ENCODE data around the gene GNAI3. TPM values are rescaled to one million over a fixed set of nuclear protein-coding genes. Genes with fewer than 3 reads are reported as not detected.

GNAI3 gene
- total and polyA plus RNA-seq, 2 of the 13 experiments (the other 11 are each of a cell fraction or from before 2014, with no cell fraction given): 4.3 to 9.0 TPM

DNA sequence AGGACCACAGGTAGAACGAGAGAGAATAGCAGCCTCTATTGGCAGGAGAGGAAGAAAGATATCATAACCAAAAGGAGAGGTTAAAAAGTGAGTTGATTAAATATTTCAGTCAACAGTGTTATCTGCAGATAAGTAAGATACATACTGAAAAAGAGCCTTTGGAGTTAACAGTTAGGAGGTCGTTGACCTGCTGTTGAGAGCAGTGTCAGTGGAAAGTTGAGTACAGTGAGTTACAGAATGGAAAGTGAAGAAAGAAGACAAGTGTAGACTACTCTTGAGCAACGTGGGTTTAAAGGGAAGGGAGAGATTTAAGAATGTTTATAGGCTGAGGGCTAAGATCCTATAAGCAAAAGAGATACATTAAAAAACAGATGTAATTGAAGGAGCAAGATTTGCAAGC is 40.8 kb downstream of the GNAI3 start:
- Histone ChIP-seq H3K4me1 (ENCODE audit: insufficient read depth, low read length) (peaks cover 46% of the 10 kb centered on the region), H2AFZ (ENCODE audit: low read length) (no peak overlapping the region), H3K27ac (ENCODE audit: extremely low read length, insufficient read depth, low read length) (no peak overlapping the region), H4K20me1 (ENCODE audit: insufficient read depth, low read length) (no peaks in the 10 kb centered on the region), H3K27me3 (ENCODE audit: control insufficient read depth in 1 of 2, insufficient read depth in 2 of 2, low read length in 2 of 2) (no peaks in the 10 kb centered on the region; a peak in 1 of 5 replicates), H3K4me2 (ENCODE audit: low read depth, low read length) (no peak overlapping the region), H3K9me3 (ENCODE audit: low read length) (no peaks in the 10 kb centered on the region), H3K9ac (ENCODE audit: insufficient read depth, low read depth, low read length) (no peak overlapping the region), H3K79me2 (ENCODE audit: insufficient read depth, low read length) (no peaks in the 10 kb centered on the region), H3K36me3 (replicated peaks in 1 of 2; ENCODE audit: control insufficient read depth in 1 of 2, insufficient read depth in 2 of 2, low read length in 2 of 2) (peaks cover 18 to 43% of the 10 kb centered on the region in 2 experiments), H3K4me3 (replicated peaks in 1 of 3; ENCODE audit: insufficient read depth in 1 of 3, low read depth in 2 of 3, low read length in 3 of 3) (no peak overlapping the region)
- no peak for FAIRE-seq
- no peak for ATAC-seq
- in situ Hi-C loops (cut with HindIII; ENCODE audit: extremely low pct_ligation_motif_present, low pct_unique_long_range_greater_than_20kb): no loop called here
- intact Hi-C loops (cut with micrococcal nuclease; ENCODE audit: unreplicated experiment): loop anchor here (5.0 kb wide), 1 partner anchor 42 kb away; the partner anchor contains the start of gene GNAI3
- 60% methylated on average over 3 of the region's 3 CpGs for WGBS (ENCODE audit: low lambda C conversion rate)
- no peak for DNase-seq (ENCODE audit: low spot score)
- ChIA-PET CTCF (ENCODE audit: low intra/inter-chr PET ratio, low total read pairs) (no interaction called here), POLR2A (no interaction called here)
- no TSS peak for BruUV-seq (replicated peaks)
- no peak for TF ChIP-seq ZNF121 (CRISPR knock-in tag; IDR thresholded peaks at IDR 0.05)
- TF ChIP-seq MED1 (CRISPR knock-in tag; IDR thresholded peaks at IDR 0.05): peak; percentile 23; the same call in 1 of the 2 replicates
- no peak for TF ChIP-seq ZFP37 (CRISPR knock-in tag; IDR thresholded peaks at IDR 0.05; ENCODE audit: borderline replicate concordance)
- peak; percentile 67 for TF ChIP-seq RXRB (CRISPR knock-in tag; IDR thresholded peaks at IDR 0.05; ENCODE audit: borderline replicate concordance)
- TF ChIP-seq, protein P1, sequence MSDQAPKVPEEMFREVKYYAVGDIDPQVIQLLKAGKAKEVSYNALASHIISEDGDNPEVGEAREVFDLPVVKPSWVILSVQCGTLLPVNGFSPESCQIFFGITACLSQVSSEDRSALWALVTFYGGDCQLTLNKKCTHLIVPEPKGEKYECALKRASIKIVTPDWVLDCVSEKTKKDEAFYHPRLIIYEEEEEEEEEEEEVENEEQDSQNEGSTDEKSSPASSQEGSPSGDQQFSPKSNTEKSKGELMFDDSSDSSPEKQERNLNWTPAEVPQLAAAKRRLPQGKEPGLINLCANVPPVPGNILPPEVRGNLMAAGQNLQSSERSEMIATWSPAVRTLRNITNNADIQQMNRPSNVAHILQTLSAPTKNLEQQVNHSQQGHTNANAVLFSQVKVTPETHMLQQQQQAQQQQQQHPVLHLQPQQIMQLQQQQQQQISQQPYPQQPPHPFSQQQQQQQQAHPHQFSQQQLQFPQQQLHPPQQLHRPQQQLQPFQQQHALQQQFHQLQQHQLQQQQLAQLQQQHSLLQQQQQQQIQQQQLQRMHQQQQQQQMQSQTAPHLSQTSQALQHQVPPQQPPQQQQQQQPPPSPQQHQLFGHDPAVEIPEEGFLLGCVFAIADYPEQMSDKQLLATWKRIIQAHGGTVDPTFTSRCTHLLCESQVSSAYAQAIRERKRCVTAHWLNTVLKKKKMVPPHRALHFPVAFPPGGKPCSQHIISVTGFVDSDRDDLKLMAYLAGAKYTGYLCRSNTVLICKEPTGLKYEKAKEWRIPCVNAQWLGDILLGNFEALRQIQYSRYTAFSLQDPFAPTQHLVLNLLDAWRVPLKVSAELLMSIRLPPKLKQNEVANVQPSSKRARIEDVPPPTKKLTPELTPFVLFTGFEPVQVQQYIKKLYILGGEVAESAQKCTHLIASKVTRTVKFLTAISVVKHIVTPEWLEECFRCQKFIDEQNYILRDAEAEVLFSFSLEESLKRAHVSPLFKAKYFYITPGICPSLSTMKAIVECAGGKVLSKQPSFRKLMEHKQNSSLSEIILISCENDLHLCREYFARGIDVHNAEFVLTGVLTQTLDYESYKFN (CRISPR knock-in tag; conservative IDR thresholded peaks at IDR 0.05): peak; percentile 26; the same call in 1 of the 2 replicates
- peak; percentile 37 for TF ChIP-seq HNF4A (CRISPR knock-in tag; IDR thresholded peaks at IDR 0.05)
- TF ChIP-seq, protein P2, sequence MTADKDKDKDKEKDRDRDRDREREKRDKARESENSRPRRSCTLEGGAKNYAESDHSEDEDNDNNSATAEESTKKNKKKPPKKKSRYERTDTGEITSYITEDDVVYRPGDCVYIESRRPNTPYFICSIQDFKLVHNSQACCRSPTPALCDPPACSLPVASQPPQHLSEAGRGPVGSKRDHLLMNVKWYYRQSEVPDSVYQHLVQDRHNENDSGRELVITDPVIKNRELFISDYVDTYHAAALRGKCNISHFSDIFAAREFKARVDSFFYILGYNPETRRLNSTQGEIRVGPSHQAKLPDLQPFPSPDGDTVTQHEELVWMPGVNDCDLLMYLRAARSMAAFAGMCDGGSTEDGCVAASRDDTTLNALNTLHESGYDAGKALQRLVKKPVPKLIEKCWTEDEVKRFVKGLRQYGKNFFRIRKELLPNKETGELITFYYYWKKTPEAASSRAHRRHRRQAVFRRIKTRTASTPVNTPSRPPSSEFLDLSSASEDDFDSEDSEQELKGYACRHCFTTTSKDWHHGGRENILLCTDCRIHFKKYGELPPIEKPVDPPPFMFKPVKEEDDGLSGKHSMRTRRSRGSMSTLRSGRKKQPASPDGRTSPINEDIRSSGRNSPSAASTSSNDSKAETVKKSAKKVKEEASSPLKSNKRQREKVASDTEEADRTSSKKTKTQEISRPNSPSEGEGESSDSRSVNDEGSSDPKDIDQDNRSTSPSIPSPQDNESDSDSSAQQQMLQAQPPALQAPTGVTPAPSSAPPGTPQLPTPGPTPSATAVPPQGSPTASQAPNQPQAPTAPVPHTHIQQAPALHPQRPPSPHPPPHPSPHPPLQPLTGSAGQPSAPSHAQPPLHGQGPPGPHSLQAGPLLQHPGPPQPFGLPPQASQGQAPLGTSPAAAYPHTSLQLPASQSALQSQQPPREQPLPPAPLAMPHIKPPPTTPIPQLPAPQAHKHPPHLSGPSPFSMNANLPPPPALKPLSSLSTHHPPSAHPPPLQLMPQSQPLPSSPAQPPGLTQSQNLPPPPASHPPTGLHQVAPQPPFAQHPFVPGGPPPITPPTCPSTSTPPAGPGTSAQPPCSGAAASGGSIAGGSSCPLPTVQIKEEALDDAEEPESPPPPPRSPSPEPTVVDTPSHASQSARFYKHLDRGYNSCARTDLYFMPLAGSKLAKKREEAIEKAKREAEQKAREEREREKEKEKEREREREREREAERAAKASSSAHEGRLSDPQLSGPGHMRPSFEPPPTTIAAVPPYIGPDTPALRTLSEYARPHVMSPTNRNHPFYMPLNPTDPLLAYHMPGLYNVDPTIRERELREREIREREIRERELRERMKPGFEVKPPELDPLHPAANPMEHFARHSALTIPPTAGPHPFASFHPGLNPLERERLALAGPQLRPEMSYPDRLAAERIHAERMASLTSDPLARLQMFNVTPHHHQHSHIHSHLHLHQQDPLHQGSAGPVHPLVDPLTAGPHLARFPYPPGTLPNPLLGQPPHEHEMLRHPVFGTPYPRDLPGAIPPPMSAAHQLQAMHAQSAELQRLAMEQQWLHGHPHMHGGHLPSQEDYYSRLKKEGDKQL (CRISPR knock-in tag; IDR thresholded peaks at IDR 0.05; ENCODE audit: low read depth): 0 out of 2 replicates have a peak, but pooled peaks have one; percentile 25
- 0 out of 2 replicates have a peak, but pooled peaks have one; percentile 20 for TF ChIP-seq BCL6 (CRISPR knock-in tag; IDR thresholded peaks at IDR 0.05)
- TF ChIP-seq ISL2 (CRISPR knock-in tag; IDR thresholded peaks at IDR 0.05): peak; percentile 81; the same call in 1 of the 2 replicates
- no peak for TF ChIP-seq FOXA1 (IDR thresholded peaks at IDR 0.05)
- TF ChIP-seq FOXA1 (CRISPR knock-in tag; IDR thresholded peaks at IDR 0.05): 0 out of 2 replicates have a peak, but pooled peaks have one; percentile 14
- TF ChIP-seq FOXJ3 (CRISPR knock-in tag; IDR thresholded peaks at IDR 0.05; ENCODE audit: borderline replicate concordance): peak; percentile 51; the same call in 1 of the 2 replicates
- TF ChIP-seq SALL1 (CRISPR knock-in tag; IDR thresholded peaks at IDR 0.05): peak; percentile 16; the same call in 1 of the 2 replicates
- TF ChIP-seq ZNF234 (CRISPR knock-in tag; conservative IDR thresholded peaks at IDR 0.05): no peak
- no peak for TF ChIP-seq GTF2F1 (IDR thresholded peaks at IDR 0.05; ENCODE audit: low read length)
- no peak for TF ChIP-seq KMT2A (CRISPR knock-in tag; IDR thresholded peaks at IDR 0.05)
- 0 out of 2 replicates have a peak, but pooled peaks have one; percentile 27 for TF ChIP-seq NR2F2 (IDR thresholded peaks at IDR 0.05; ENCODE audit: borderline replicate concordance, low read depth)
- no peak for TF ChIP-seq ZNF703 (CRISPR knock-in tag; IDR thresholded peaks at IDR 0.05; ENCODE audit: borderline replicate concordance)
